T-helper 2 cell treated with Interferon-gamma antibody and Interleukin-4, amounts not matched to agents 100 ng/mL and 5 ng/mL, for 36 hours (primary cell): ENCODE results near the gene TADA2B. TPM values are rescaled to one million over a fixed set of nuclear protein-coding genes. Genes with fewer than 3 reads are reported as not detected.

Source experiments
- intact Hi-C: fragments of 100-400 bp; cut with micrococcal nuclease; formaldehyde crosslinking; loops from one replicate; pipeline ENCODE4 v1.15.1; 2023
- total RNA-seq: library from RNA; stranded (reverse); gene quantifications from 2 replicates; pipeline ENCODE4 v1.2.3, GENCODE V29; 2022

The TADA2B gene
- total RNA-seq, 1 donor from 2014 or later: 25.2 TPM

GRCh38 chr4:7107166-7107905 is 64.2 kb downstream of the TADA2B start:
- intact Hi-C loops: loop anchor here (10.0 kb wide), 2 partner anchors 393 to 547 kb away; partner anchors contain the start of gene BLOC1S4

Other genes starting within 250 kb of the TADA2B start
- 39.6 and 43.1 TPM in 2 replicates for gene TBC1D14, start 133.5 kb upstream of the TADA2B start, total RNA-seq
- 48.0 and 49.9 TPM in 2 replicates for gene GRPEL1, start 24.7 kb downstream of the TADA2B start, total RNA-seq
- gene SORCS2, start 149.2 kb downstream of the TADA2B start, total RNA-seq: 0.05 TPM in 1 of 2 replicates, not detected in the other